GM19099 (cell line): Measurements from ENCODE around the gene DEPDC7.

Experiments
- POLR2A ChIP-seq: IDR thresholded peaks from 3 replicates; pipeline ENCODE4 v1.6.1; 2011; ENCODE audit warnings: low read depth; ENCODE audit not compliant: insufficient read length; ENCODE audit errors: extremely low read depth

DEPDC7 gene

GRCh38 chr11:33052231-33052630 is 36.6 kb downstream of the DEPDC7 start:
- no peak for TF ChIP-seq POLR2A

GRCh38 chr11:33055375-33055774 is 39.7 kb downstream of the DEPDC7 start:
- TF ChIP-seq POLR2A = no peak

GRCh38 chr11:33057284-33057683 is 41.6 kb downstream of the DEPDC7 start:
- no peak for TF ChIP-seq POLR2A

- no peak for TF ChIP-seq POLR2A
These were observed 43.8 kb downstream of the DEPDC7 start for GRCh38 chr11:33059331-33060007.

GRCh38 chr11:33060271-33060670 is 44.6 kb downstream of the DEPDC7 start:
- no peak for TF ChIP-seq POLR2A

- no peak for TF ChIP-seq POLR2A
These were observed 46.5 kb downstream of the DEPDC7 start for GRCh38 chr11:33062137-33062536.

- no peak for TF ChIP-seq POLR2A
These were observed 47.7 kb downstream of the DEPDC7 start for GRCh38 chr11:33063326-33063881.

GRCh38 chr11:33064033-33064825 is 48.6 kb downstream of the DEPDC7 start:
- TF ChIP-seq POLR2A = no peak

GRCh38 chr11:33064866-33065265 is 49.2 kb downstream of the DEPDC7 start:
- no peak for TF ChIP-seq POLR2A

GRCh38 chr11:33065445-33066178 is 49.9 kb downstream of the DEPDC7 start:
- TF ChIP-seq POLR2A = no peak

GRCh38 chr11:33067294-33067693 is 51.6 kb downstream of the DEPDC7 start:
- TF ChIP-seq POLR2A = no peak

GRCh38 chr11:33068611-33069340 is 53.1 kb downstream of the DEPDC7 start:
- TF ChIP-seq POLR2A = no peak

GRCh38 chr11:33072465-33072864 is 56.8 kb downstream of the DEPDC7 start:
- no peak for TF ChIP-seq POLR2A
